Stimulated activated CD4-positive, alpha-beta T cell treated with anti-CD3 and anti-CD28 coated beads, Interleukin-4, amount 100 ng/mL, for 1 hour (primary cell): Measurements from ENCODE around the gene PRKCE.

Experiments
- DNase-seq: peaks from one replicate; pipeline ENCODE4 v3.0.0-alpha.2; 2020

The PRKCE gene

GRCh38 chr2:45786030-45786835 is 134.8 kb downstream of the PRKCE start:
- no peak for DNase-seq

GRCh38 chr2:45786836-45787357 is 135.4 kb downstream of the PRKCE start:
- DNase-seq, result no peak

- DNase-seq, result no peak
These were observed 136.9 kb downstream of the PRKCE start for GRCh38 chr2:45788401-45788800.

GRCh38 chr2:45789317-45789716 is 137.8 kb downstream of the PRKCE start:
- DNase-seq, result no peak

GRCh38 chr2:45789961-45790723 is 138.7 kb downstream of the PRKCE start:
- no peak for DNase-seq

- DNase-seq, result no peak
These were observed 142.0 kb downstream of the PRKCE start for GRCh38 chr2:45793305-45793962.

GRCh38 chr2:45794134-45794617 is 142.7 kb downstream of the PRKCE start:
- no peak for DNase-seq

- no peak for DNase-seq
These were observed 145.0 kb downstream of the PRKCE start for GRCh38 chr2:45796500-45796899.

GRCh38 chr2:45797451-45798230 is 146.2 kb downstream of the PRKCE start:
- no peak for DNase-seq

- no peak for DNase-seq
These were observed 148.4 kb downstream of the PRKCE start for GRCh38 chr2:45799679-45800381.

- no peak for DNase-seq
These were observed 151.1 kb downstream of the PRKCE start for GRCh38 chr2:45802499-45803138.

- no peak for DNase-seq
These were observed 153.7 kb downstream of the PRKCE start for GRCh38 chr2:45804987-45805755.

- DNase-seq, result no peak
These were observed 155.3 kb downstream of the PRKCE start for GRCh38 chr2:45806563-45807358.

GRCh38 chr2:45808294-45808800 is 156.9 kb downstream of the PRKCE start:
- DNase-seq, result no peak

- no peak for DNase-seq
These were observed 157.7 kb downstream of the PRKCE start for GRCh38 chr2:45809205-45809604.

GRCh38 chr2:45812011-45812500 is 160.6 kb downstream of the PRKCE start:
- no peak for DNase-seq

GRCh38 chr2:45813003-45813941 is 161.8 kb downstream of the PRKCE start:
- no peak for DNase-seq

GRCh38 chr2:45814488-45814887 is 163.0 kb downstream of the PRKCE start:
- no peak for DNase-seq
